Transverse colon (tissue), 4 donors: ENCODE data around the gene ALK. TPM values are rescaled to one million over a fixed set of nuclear protein-coding genes. Genes with fewer than 3 reads are reported as not detected.

Source experiments
- DNase-seq: peaks from one replicate; pipeline ENCODE4 v3.0.0-alpha.2; 2019
- H3K27ac ChIP-seq, 4 donors: fragments of 200-600 bp; sonication (generic); 2 replicates each; pipeline ENCODE4 v1.5.1; 2016 to 2018; ENCODE audit warnings: inconsistent platforms in 4 of 4
- H3K27me3 ChIP-seq: fragments of 200-600 bp; sonication (generic); 2 replicates; pipeline ENCODE4 v1.5.1; 2017; ENCODE audit warnings: inconsistent platforms
- H3K36me3 ChIP-seq, 4 donors: fragments of 200-600 bp; sonication (generic); 2 replicates each; pipeline ENCODE4 v1.5.1; 2017 to 2019; ENCODE audit warnings: inconsistent platforms in 4 of 4
- H3K4me1 ChIP-seq, 4 donors: fragments of 200-600 bp; sonication (generic); 2 replicates each; pipeline ENCODE4 v1.5.1; 2017 to 2020; ENCODE audit warnings: inconsistent platforms in 4 of 4
- H3K4me3 ChIP-seq, 4 donors: fragments of 200-600 bp; sonication (generic); 1 replicate in 1 of 4; 2 replicates in 3 of 4; pipeline versions ENCODE4 v1.5.1 to v1.6.1; 2017 to 2019; ENCODE audit warnings: inconsistent platforms in 4 of 4
- H3K9me3 ChIP-seq, 2 donors: fragments of 200-600 bp; sonication (generic); 2 replicates each; pipeline ENCODE4 v1.5.1; 2017 to 2019; ENCODE audit warnings: inconsistent platforms in 2 of 2
- CTCF ChIP-seq, 5 experiments: fragments of 200-600 bp in 3 of 5; fragments of 450-650 bp in 2 of 5; sonication (generic) in 3 of 5; IDR thresholded peaks; 1 replicate in 2 of 5; 2 replicates in 3 of 5; pipeline ENCODE4 v1.5.1; 2016 to 2017; ENCODE audit warnings: antibody characterized with exemption in 5 of 5, inconsistent platforms in 3 of 5, mild to moderate bottlenecking in 2 of 5, moderate library complexity in 1 of 5
- EP300 ChIP-seq: sonication (generic); formaldehyde crosslinking; IDR thresholded peaks from one replicate; pipeline ENCODE4 v1.6.1; 2017; ENCODE audit warnings: antibody characterized with exemption, low read depth
- POLR2A ChIP-seq: fragments of 450-650 bp; IDR thresholded peaks from one replicate; pipeline ENCODE4 v1.6.1; 2016; ENCODE audit warnings: antibody characterized with exemption, mild to moderate bottlenecking, moderate library complexity
- POLR2AphosphoS5 ChIP-seq, 3 donors: sonication (generic); formaldehyde crosslinking; IDR thresholded peaks; one replicate each; pipeline ENCODE4 v1.6.1; 2016; ENCODE audit warnings: antibody characterized with exemption in 3 of 3
- WGBS, 2 donors: methylation state at CpG; one replicate each; pipeline ENCODE4 v1.1.5; 2018; ENCODE audit warnings: low coverage in 1 of 2; 5-methylcytosine and 5-hydroxymethylcytosine counted together
- in situ Hi-C, 4 donors: fragments of 200-750 bp; cut with MboI; loops; one replicate each; pipeline versions ENCODE4 v1.15.0 to v1.15.1; 2017; ENCODE audit warnings: low sequenced_read_pairs in 3 of 4, low pct_ligation_motif_present in 1 of 4, low pct_unique_long_range_greater_than_20kb in 1 of 4
- intact Hi-C: fragments of 100-400 bp; cut with DNase I; formaldehyde crosslinking; loops from one replicate; pipeline ENCODE4 v1.15.1; 2023; ENCODE audit warnings: low total_unique reads
- total RNA-seq, 4 donors: library from RNA; depleted of rRNA; stranded (reverse); fragments of >200 nt; gene quantifications; one replicate each; pipeline ENCODE4 v1.1.0, GENCODE V29; 2016

Gene ALK
- total RNA-seq, 4 donors from 2014 or later, result 0.32 to 0.82 TPM; not detected in 2

- H3K36me3 ChIP-seq, result no peaks in the 10 kb centered on the region
- no peak overlapping the region for H3K4me3 ChIP-seq
- no peak for DNase-seq
- H3K4me1 ChIP-seq, result no peaks in the 10 kb centered on the region
- TF ChIP-seq CTCF (IDR thresholded peaks at IDR 0.05) (no peak), POLR2AphosphoS5 (IDR thresholded peaks at IDR 0.05) (no peak), POLR2A (no peak), EP300 (no peak)
- in situ Hi-C loops, result loop anchor here in 2 of 4 donors (25.0 kb wide), 2 partner anchors 381 to 631 kb away; no protein-coding TSS in a partner anchor
- intact Hi-C loops, result no loop called here
- 63 to 100% methylated on average over 1 to 6 of the region's 6 CpGs for WGBS, 2 donors
- no peaks in the 10 kb centered on the region for H3K27me3 ChIP-seq
- no peaks in the 10 kb centered on the region for H3K9me3 ChIP-seq
- H3K27ac ChIP-seq, result no peak overlapping the region
Measured at GRCh38 chr2:29218071-29218470, 703.3 kb downstream of the ALK start.

GRCh38 chr2:29216609-29216909 is 704.8 kb downstream of the ALK start:
- in situ Hi-C loops (loop anchor here in 2 of 4 donors (25.0 kb wide), 2 partner anchors 379 to 629 kb away; no protein-coding TSS in a partner anchor), intact Hi-C loops (no loop called here)
- WGBS, 2 donors, result 88 to 100% methylated on average over 1 to 5 of the region's 5 CpGs
- no peak overlapping the region for H3K27ac ChIP-seq
- DNase-seq, result no peak
- H3K4me1 ChIP-seq, result no peaks in the 10 kb centered on the region
- H3K27me3 ChIP-seq, result no peaks in the 10 kb centered on the region
- H3K9me3 ChIP-seq, result no peaks in the 10 kb centered on the region
- no peak overlapping the region for H3K4me3 ChIP-seq
- TF ChIP-seq POLR2A (no peak), POLR2AphosphoS5 (IDR thresholded peaks at IDR 0.05) (no peak), CTCF (IDR thresholded peaks at IDR 0.05) (no peak), EP300 (no peak)
- H3K36me3 ChIP-seq, result no peaks in the 10 kb centered on the region

- intact Hi-C loops, result no loop called here
- Histone ChIP-seq H3K36me3 (no peaks in the 10 kb centered on the region), H3K27ac (no peak overlapping the region), H3K4me1 (no peaks in the 10 kb centered on the region), H3K9me3 (no peaks in the 10 kb centered on the region), H3K4me3 (no peak overlapping the region), H3K27me3 (no peaks in the 10 kb centered on the region)
- no peak for DNase-seq
- in situ Hi-C loops, result loop anchor here in 2 of 4 donors (25.0 kb wide), 2 partner anchors 379 to 629 kb away; no protein-coding TSS in a partner anchor
- WGBS, 2 donors, result 78% methylated on average over 19 of the region's 20 CpGs; no CpG with 5 or more reads in 1 of the 2 donors
- TF ChIP-seq CTCF (IDR thresholded peaks at IDR 0.05) (no peak), EP300 (no peak), POLR2A (no peak), POLR2AphosphoS5 (IDR thresholded peaks at IDR 0.05) (no peak)
Measured at GRCh38 chr2:29215739-29216608, 705.4 kb downstream of the ALK start.

- Histone ChIP-seq H3K4me3 (no peak overlapping the region), H3K9me3 (no peaks in the 10 kb centered on the region), H3K4me1 (no peaks in the 10 kb centered on the region), H3K36me3 (no peaks in the 10 kb centered on the region), H3K27ac (no peak overlapping the region), H3K27me3 (no peaks in the 10 kb centered on the region)
- WGBS, 2 donors, result 91% methylated on average over 5 of the region's 5 CpGs; no CpG with 5 or more reads in 1 of the 2 donors
- in situ Hi-C loops, result loop anchor here in 2 of 4 donors (25.0 kb wide), 2 partner anchors 378 to 628 kb away; no protein-coding TSS in a partner anchor
- intact Hi-C loops, result no loop called here
- TF ChIP-seq EP300 (no peak), POLR2AphosphoS5 (IDR thresholded peaks at IDR 0.05) (no peak), POLR2A (no peak), CTCF (IDR thresholded peaks at IDR 0.05) (no peak)
- DNase-seq, result no peak
Measured at GRCh38 chr2:29215073-29215472, 706.3 kb downstream of the ALK start.
